Measurements from ENCODE around the gene OR8B3.
"Not testable (repeated sequence)": the region's sequence is repeated elsewhere in the genome, so short reads cannot be mapped to it uniquely, and the experiment has no call there.

Gene OR8B3, protein sequence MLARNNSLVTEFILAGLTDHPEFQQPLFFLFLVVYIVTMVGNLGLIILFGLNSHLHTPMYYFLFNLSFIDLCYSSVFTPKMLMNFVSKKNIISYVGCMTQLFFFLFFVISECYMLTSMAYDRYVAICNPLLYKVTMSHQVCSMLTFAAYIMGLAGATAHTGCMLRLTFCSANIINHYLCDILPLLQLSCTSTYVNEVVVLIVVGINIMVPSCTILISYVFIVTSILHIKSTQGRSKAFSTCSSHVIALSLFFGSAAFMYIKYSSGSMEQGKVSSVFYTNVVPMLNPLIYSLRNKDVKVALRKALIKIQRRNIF

GRCh38 chr11:124398924-124399323 is at the start of gene OR8B3:
Gene OR8B3, minus strand, starts transcription at chr11:124399024. Its CDS starts 1,673 bp downstream, at chr11:124397351.
- DNase-seq (ENCODE audit: low read depth in 2 of 2) = no peak

GRCh38 chr11:124446916-124447315 is 48.1 kb upstream of the OR8B3 start:
- DNase-seq (ENCODE audit: low read depth in 2 of 2) = no peak

GRCh38 chr11:124445646-124446150 is 46.9 kb upstream of the OR8B3 start, which contains the start of gene OR8B8:
Gene OR8B8, minus strand, starts transcription at chr11:124445696. Its CDS starts 4,611 bp downstream, at chr11:124441085.
- DNase-seq (ENCODE audit: low read depth in 2 of 2) = no peak

DNA sequence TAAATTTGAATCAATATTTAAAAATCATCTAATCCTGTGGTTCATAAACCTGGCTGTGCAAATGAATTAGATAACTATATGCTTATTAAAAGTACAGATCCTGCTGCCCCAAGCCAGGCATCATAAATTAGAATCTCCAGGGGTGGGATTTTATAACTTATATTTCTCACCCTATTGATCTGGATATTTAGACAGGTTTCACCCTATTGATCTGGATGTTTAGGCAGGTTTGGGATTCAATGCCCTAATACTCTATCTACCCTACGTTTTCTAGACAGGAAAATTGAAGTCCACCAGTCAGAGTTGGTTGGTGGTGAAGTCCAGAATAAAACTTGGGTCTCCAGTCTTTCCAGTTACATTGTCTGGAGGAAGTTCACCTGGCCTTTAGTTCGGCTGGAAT is 44.0 kb upstream of the OR8B3 start:
- no peak for DNase-seq (ENCODE audit: low read depth in 2 of 2)

GRCh38 chr11:124442442-124442841 is 43.6 kb upstream of the OR8B3 start:
- no peak for DNase-seq (ENCODE audit: low read depth in 2 of 2)

- no peak for DNase-seq (ENCODE audit: low read depth in 2 of 2)
These were observed 42.7 kb upstream of the OR8B3 start for GRCh38 chr11:124441519-124441918.

- no peak for DNase-seq (ENCODE audit: low read depth in 2 of 2)
These were observed 42.3 kb upstream of the OR8B3 start for GRCh38 chr11:124441081-124441480.

- no peak for DNase-seq (ENCODE audit: low read depth in 2 of 2)
These were observed 41.8 kb upstream of the OR8B3 start for GRCh38 chr11:124440608-124441007.

DNA sequence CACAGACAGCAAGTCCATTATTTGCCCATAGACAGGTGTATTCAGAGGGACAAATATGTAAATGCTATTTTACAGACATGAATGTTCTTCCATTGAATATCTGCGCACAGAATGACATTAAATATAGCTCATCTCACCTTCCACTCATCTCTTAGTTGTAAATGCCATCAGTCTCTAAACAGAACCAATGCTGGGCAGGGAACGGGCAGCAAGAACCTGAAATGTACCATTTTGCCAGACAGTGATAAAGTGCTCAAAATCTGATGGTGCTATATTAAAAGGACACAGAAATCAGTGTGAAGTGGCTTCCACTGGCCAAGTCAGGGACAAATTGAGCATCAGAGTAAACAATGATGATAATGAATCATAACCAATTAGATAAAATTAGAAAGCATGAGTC is 35.9 kb upstream of the OR8B3 start:
- no peak for DNase-seq (ENCODE audit: low read depth in 2 of 2)

- no peak for DNase-seq (ENCODE audit: low read depth in 2 of 2)
These were observed 30.8 kb upstream of the OR8B3 start for GRCh38 chr11:124429599-124429998.

DNA sequence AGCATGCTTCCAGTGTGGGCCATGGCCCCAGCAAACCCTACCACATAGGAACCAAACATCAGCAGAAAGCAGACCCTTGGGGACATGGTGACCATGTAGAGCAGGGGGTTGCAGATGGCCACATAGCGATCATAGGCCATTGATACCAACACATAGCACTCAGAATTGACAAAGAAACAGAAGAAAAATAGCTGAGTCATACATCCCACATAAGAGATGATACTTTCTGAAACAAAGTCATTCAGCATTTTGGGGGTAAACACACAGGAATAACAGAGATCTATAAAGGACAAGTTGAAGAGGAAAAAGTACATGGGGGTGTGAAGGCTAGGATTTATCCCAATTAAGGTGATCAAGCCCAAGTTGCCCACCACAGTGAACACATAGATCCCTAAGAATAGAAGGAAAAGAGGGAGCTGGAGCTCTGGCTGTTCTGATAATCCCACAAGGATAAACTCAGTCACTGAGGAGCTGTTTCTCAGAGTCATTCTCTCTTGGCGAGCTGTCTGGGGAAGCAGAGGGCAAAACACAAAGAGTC is 25.6 kb upstream of the OR8B3 start, which contains the start of gene OR8B4:
Gene OR8B4, minus strand, starts transcription at position 488 of the 538 bp plus-strand sequence. Its CDS starts 0 bp downstream, at position 488.
- DNase-seq (ENCODE audit: low read depth in 2 of 2) = no peak

GRCh38 chr11:124421043-124421442 is 22.2 kb upstream of the OR8B3 start:
- no peak for DNase-seq (ENCODE audit: low read depth in 2 of 2)

- no peak for DNase-seq (ENCODE audit: low read depth in 2 of 2)
These were observed 16.6 kb upstream of the OR8B3 start for GRCh38 chr11:124415356-124415923.

GRCh38 chr11:124409906-124410305 is 11.1 kb upstream of the OR8B3 start:
- no peak for DNase-seq (ENCODE audit: low read depth in 2 of 2)

DNA sequence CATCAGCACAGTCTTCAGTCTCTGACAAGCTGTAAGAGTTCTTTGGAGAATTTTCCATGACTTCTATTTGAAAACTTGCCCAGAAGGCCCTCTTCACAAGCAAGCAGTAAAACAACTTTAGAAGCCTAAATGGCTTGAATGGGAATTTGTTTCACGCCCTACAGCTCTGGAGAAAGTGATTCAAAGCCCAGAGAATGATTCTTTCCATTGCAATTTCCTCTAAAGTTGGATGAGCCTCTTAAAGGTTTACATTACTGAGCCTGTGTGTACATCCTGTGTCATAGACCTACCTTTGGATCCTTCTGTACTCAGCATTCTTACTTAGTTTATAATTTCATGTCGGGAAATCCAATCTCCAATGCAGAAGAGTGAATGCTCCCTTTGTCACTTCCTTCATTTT is 6.8 kb upstream of the OR8B3 start:
- no peak for DNase-seq (ENCODE audit: low read depth in 2 of 2)

DNA sequence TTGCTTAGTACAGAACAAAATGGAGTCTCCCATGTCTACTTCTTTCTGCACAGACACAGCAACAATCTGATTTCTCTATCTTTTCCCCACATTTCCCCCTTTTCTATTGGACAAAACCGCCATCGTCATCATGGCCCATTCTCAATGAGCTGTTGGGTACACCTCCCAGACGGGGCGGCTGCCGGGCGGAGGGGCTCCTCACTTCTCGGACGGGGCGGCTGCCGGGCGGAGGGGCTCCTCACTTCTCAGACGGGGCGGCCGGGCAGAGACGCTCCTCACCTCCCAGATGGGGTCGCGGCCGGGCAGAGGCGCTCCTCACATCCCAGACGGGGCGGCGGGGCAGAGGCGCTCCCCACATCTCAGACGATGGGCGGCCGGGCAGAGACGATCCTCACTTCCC is 4.4 kb upstream of the OR8B3 start:
- not testable (repeated sequence) for DNase-seq (ENCODE audit: low read depth in 2 of 2)

- DNase-seq (ENCODE audit: low read depth in 2 of 2) = no peak
These were observed 3.6 kb upstream of the OR8B3 start for GRCh38 chr11:124402326-124402922.

DNA sequence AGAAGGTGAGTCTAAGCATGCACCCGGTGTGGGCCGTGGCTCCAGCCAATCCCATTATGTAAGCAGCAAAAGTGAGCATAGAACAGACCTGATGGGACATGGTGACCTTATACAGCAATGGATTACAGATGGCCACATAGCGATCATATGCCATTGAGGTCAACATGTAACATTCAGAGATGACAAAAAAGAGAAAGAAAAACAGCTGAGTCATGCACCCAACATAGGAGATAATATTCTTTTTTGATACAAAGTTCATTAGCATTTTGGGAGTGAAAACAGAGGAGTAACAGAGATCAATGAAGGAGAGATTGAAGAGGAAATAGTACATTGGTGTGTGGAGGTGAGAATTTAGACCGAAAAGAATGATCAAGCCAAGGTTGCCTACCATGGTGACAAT is 2.0 kb downstream of the OR8B3 start:
- DNase-seq (ENCODE audit: low read depth in 2 of 2) = not testable (repeated sequence)

- no peak for DNase-seq (ENCODE audit: low read depth in 2 of 2)
These were observed 4.4 kb downstream of the OR8B3 start for GRCh38 chr11:124394408-124394807.

GRCh38 chr11:124384399-124384798 is 14.4 kb downstream of the OR8B3 start, which contains the start of gene OR8B2:
Gene OR8B2, minus strand, starts transcription at chr11:124384499. Its CDS starts 1,156 bp downstream, at chr11:124383343.
- no peak for DNase-seq (ENCODE audit: low read depth in 2 of 2)

DNA sequence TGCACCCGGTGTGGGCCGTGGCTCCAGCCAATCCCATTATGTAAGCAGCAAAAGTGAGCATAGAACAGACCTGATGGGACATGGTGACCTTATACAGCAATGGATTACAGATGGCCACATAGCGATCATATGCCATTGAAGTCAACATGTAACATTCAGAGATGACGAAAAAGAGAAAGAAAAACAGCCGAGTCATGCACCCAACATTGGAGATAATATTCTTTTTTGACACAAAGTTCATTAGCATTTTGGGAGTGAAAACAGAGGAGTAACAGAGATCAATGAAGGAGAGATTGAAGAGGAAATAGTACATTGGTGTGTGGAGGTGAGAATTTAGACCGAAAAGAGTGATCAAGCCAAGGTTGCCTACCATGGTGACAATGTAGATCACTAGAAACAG is 16.0 kb downstream of the OR8B3 start:
- DNase-seq (ENCODE audit: low read depth in 2 of 2) = not testable (repeated sequence)

GRCh38 chr11:124380585-124380984 is 18.2 kb downstream of the OR8B3 start:
- DNase-seq (ENCODE audit: low read depth in 2 of 2) = no peak

Measured in activated CD8-positive, alpha-beta memory T cell treated with anti-CD3 and anti-CD28 coated beads for 4 hours (primary cell).